GM19351 (cell line): ENCODE results near the gene HNRNPK.

ENCODE experiments used
- ATAC-seq: cut with Tn5 transposase; IDR thresholded peaks from one replicate; pipeline ENCODE4 v1.9.1; 2021; ENCODE audit warnings: mild to moderate bottlenecking, moderate library complexity; ENCODE audit not compliant: unreplicated experiment

HNRNPK gene

DNA sequence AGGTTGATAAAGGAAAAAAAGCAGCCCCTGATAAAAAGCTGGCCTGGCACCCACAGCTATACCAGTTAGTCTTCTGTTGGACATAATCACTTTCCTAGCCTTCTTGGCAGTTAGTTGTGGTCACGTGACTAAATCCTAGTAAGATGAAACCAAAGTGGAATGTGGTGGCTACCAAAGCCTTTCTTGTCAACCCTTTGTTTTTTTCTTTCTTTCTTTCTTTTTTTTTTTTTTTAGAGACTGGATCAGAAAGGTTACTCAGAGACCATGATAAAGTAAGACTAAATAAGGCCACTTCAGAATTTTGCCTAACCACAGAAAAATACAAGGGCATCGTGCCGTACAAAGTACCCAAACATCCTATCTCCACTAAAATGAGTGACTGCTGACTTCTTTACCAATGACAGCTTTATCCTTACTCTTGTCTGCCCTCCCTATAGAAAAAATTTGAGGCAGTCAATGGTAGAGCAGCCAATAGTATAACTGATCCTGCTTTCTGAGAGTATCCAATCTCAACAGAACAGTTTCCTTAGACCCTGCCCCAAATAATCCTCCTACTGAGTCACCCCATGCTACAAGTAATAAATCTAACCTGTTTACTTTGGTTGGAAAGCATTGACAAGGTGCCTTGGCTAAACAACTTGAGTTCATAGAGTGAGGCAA is 44.6 kb downstream of the HNRNPK start:
- ATAC-seq = no peak

- no peak for ATAC-seq
Measured at GRCh38 chr9:83934569-83935275, 45.3 kb downstream of the HNRNPK start.

GRCh38 chr9:83933790-83934189 is 46.2 kb downstream of the HNRNPK start:
- no peak for ATAC-seq

DNA sequence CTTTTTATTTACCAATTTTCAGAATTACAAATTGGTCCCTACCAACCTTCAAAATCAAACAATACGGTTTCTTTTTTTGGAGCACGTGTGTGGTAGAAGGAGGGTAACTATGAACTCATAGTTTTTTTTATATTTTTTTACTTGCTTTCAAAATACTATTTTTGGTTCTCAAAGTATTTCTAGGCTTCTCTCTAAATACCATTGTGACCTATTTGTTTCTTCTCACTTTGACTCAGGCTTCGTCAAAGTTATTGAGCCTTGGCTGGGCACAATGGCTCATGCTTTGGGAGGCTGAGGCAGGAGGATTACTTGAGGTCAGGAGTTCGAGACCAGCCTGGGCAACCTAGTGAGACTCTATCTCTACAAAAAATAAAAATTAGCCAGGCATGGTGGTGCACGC is 47.2 kb downstream of the HNRNPK start:
- no peak for ATAC-seq

GRCh38 chr9:83932011-83932410 is 48.0 kb downstream of the HNRNPK start:
- no peak for ATAC-seq

GRCh38 chr9:83930881-83931280 is 49.1 kb downstream of the HNRNPK start:
- no peak for ATAC-seq

GRCh38 chr9:83927591-83927990 is 52.4 kb downstream of the HNRNPK start:
- no peak for ATAC-seq

DNA sequence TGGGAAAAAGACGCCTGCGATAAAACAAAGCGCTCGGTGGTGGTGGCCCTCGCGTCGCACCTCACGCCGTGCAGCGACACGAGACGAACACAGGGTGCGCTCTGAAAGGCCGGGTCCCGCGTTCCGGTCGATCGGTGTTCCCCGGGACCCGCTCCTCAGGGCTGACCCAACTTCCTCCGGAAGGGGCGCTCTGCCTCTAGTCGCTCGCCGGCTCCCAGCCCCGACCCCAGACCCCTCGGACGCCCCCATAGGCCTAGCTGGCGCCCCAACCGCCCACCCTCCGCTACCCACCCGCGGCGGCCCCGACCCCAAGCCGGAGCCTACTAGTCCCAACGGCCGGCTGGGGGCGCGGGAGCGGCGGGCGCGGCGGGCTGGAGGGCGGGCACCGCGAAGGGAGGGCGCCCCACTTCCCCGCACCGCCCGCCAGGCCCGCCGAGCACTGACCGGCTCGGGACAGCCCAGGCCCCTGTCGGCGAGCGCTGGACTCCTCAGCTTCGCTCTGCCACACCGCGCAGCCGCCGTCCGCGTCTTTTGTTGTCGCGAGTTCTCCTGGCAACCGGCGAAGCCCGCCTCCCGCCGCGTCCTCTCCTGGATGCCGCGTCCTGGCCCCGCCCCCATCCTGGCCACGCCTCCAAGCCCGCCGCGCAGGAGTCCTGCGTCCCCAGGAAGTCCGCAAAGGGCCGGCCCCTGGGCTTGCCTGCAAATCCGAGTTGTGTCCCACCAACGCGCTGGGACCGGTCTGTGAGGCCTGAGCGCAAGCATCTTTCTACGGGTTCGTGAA is 58.9 kb downstream of the HNRNPK start, which contains the start of gene KIF27:
TSS of gene KIF27 (minus strand) at position 506 of the 781 bp plus-strand sequence. CDS start 5,841 bp downstream, outside the sequence.
- ATAC-seq = peak; percentile 90

GRCh38 chr9:83920469-83920926 is 59.5 kb downstream of the HNRNPK start:
- ATAC-seq = peak; percentile 23

- ATAC-seq = no peak
Measured at GRCh38 chr9:83919111-83919510, 60.9 kb downstream of the HNRNPK start.
